Cardiac muscle cell (in vitro differentiated cells and primary cell): ENCODE measurements around the gene JAML. TPM values are rescaled to one million over a fixed set of nuclear protein-coding genes. Genes with fewer than 3 reads are reported as not detected.

ENCODE experiments used
- DNase-seq, 2 donors: peaks; one replicate each; pipeline versions ENCODE4 v3.0.0 to v3.0.0-alpha.2; 2010 to 2017; ENCODE audit warnings: low read depth in 1 of 2, low spot score in 1 of 2
- H3K27ac ChIP-seq: fragments of 200-600 bp; sonication (generic); 2 replicates; pipeline ENCODE4 v1.5.1; 2016
- H3K27me3 ChIP-seq: fragments of 200-600 bp; sonication (generic); 2 replicates; pipeline ENCODE4 v1.6.0; 2016; ENCODE audit warnings: control low read depth
- H3K36me3 ChIP-seq: fragments of 200-600 bp; sonication (generic); 2 replicates; pipeline ENCODE4 v1.5.1; 2016; ENCODE audit warnings: control low read depth
- H3K4me1 ChIP-seq: fragments of 200-600 bp; sonication (generic); 2 replicates; pipeline ENCODE4 v1.8.1; 2017; ENCODE audit warnings: low read depth, mild to moderate bottlenecking, mixed run types
- H3K4me3 ChIP-seq: fragments of 200-600 bp; sonication (generic); 2 replicates; pipeline ENCODE4 v1.5.1; 2016; ENCODE audit warnings: mild to moderate bottlenecking
- H3K9me3 ChIP-seq: fragments of 200-600 bp; sonication (generic); 2 replicates; pipeline ENCODE4 v1.5.1; 2017; ENCODE audit warnings: low read depth, mild to moderate bottlenecking, control low read depth
- polyA plus RNA-seq: library from polyadenylated mRNA; unstranded; fragments of >200 nt; fragmentation: Nextera tagmentation; extraction: Ambion mirVana; gene quantifications from 2 replicates; pipeline ENCODE4 v1.2.1, GENCODE V29; 2016
- total RNA-seq: library from RNA; depleted of rRNA; stranded (reverse); fragments of >200 nt; gene quantifications from 2 replicates; pipeline ENCODE4 v1.2.3, GENCODE V29; 2016
- TF ChIP-seq, protein P1 (sequence below): IDR thresholded peaks from 2 replicates; pipeline ENCODE4 v1.5.1; 2012; ENCODE audit warnings: low read depth, mild to moderate bottlenecking, low read length

Gene JAML
- total and polyA plus RNA-seq, 2 experiments from 2014 or later, result not detected

DNA sequence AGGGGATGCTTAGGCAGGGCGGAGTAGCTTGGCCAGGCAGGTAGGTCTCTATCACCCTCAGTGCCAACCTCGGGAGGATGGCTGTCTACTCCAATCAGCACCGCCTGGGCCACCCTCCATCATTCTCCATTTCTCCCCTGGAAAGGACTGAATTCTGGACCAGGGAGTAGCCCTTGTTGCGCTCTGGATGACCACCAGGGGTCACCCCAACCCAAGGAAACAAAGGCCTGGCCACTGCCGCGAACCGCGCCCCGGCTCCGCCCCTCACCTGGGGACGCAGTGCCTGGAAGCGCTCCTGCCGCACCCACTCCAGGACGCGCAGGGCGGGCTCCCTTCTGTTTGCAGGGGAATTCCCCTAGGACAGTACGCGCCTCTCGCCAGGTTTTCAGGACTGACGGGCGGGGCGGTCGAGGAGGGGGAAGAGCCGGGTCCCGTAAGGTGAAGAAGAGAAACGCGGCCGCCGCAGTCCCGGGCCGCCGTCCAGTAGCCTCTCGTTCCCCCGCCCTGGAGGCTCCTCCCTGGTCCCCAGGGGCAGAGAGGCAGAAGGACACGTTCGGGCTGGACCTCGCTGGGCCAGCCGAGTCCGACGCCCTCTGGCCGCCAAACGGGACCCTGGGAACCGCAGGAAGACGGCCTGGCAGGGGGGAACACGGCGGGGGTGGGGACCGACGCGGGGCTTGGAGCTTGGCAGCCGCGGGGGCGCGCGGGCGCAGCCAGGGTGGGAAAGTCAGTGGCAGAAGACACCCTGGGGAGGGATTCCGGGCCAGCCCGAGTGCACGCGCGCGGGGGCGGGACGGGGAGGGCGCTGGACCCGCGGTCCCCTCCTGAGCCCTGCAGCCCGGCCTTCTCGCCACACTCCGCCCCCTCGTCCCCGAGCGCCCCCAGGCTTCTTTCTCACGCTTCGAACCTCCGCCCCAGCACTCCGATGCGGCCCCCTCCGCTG, 79.3 kb downstream of the JAML start:
- H3K4me1 ChIP-seq, result no peaks in the 10 kb centered on the region
- TF ChIP-seq, protein P1, sequence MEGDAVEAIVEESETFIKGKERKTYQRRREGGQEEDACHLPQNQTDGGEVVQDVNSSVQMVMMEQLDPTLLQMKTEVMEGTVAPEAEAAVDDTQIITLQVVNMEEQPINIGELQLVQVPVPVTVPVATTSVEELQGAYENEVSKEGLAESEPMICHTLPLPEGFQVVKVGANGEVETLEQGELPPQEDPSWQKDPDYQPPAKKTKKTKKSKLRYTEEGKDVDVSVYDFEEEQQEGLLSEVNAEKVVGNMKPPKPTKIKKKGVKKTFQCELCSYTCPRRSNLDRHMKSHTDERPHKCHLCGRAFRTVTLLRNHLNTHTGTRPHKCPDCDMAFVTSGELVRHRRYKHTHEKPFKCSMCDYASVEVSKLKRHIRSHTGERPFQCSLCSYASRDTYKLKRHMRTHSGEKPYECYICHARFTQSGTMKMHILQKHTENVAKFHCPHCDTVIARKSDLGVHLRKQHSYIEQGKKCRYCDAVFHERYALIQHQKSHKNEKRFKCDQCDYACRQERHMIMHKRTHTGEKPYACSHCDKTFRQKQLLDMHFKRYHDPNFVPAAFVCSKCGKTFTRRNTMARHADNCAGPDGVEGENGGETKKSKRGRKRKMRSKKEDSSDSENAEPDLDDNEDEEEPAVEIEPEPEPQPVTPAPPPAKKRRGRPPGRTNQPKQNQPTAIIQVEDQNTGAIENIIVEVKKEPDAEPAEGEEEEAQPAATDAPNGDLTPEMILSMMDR, result peak; percentile 82
- peaks cover 85% of the 10 kb centered on the region for H3K27me3 ChIP-seq
- DNase-seq, result peak; percentile 72 to 89
- no peaks in the 10 kb centered on the region for H3K36me3 ChIP-seq
- H3K4me3 ChIP-seq, result peak overlapping the region; percentile 46
- H3K9me3 ChIP-seq, result no peaks in the 10 kb centered on the region
- no peak overlapping the region for H3K27ac ChIP-seq

DNA sequence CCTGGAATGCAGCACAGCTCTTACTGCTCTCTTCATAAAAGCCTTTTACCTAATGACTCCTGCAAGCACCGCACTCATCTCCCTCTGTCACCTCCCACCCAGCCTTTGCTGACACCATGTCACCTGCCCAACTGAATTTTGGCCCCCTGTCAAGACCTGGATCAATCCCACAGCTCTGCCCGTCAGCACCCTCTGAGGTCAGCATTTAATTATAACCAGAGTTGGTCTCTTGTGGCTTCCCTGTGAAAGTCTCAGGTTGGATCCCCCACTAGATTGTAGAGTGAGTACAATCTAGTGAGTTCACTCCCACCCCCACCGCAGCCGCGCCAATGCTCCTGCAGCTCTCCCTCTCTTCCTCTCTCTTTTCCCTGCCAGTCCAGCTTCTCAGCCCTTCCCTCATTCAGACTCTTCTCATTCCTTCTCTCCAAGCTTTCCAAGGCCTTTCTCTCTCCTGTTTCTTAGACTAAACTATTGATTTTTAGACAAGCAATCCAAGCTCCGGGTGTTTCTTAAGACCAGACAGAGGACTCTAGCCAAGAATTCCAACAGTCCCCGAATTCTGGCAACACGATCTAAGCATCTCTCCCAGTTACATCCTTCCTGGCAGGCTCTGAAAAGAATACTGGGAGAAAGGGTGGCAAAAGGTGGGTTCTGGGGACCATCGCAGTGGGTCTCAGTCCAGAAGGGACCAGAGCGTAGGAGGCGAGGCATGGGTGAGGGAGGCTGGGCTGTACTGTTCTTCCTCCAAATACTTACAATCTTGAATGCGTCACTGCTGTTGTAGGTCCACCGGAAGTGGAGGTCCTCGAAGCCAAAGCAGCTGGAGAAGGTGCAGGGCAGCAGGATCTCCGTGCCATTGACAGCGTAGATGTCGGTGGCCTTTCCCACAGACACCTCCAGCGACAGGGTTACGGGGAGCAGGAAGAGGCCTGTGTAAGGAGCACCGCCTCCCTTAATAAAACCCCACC, 80.2 kb downstream of the JAML start:
- TF ChIP-seq, protein P1, result no peak
- no peaks in the 10 kb centered on the region for H3K9me3 ChIP-seq
- H3K27me3 ChIP-seq, result peaks cover 80% of the 10 kb centered on the region
- H3K4me3 ChIP-seq, result no peak overlapping the region
- no peaks in the 10 kb centered on the region for H3K36me3 ChIP-seq
- no peak overlapping the region for H3K27ac ChIP-seq
- H3K4me1 ChIP-seq, result no peaks in the 10 kb centered on the region
- DNase-seq, result no peak

Other genes starting within 250 kb of the JAML start
- not detected in 2 replicates for gene IL10RA, start 238.6 kb downstream of the JAML start, total RNA-seq
- not detected in 2 replicates for gene IL10RA, start 238.6 kb downstream of the JAML start, polyA plus RNA-seq
- not detected in 2 replicates for gene TMPRSS4, start 147.9 kb downstream of the JAML start, total RNA-seq
- not detected in 2 replicates for gene TMPRSS4, start 147.9 kb downstream of the JAML start, polyA plus RNA-seq
- gene SMIM35, start 138.0 kb downstream of the JAML start, total RNA-seq, result not detected in 2 replicates
- gene SMIM35, start 138.0 kb downstream of the JAML start, polyA plus RNA-seq, result not detected in 2 replicates
- gene SCN4B, start 72.2 kb downstream of the JAML start, total RNA-seq, result 0.11 and 0.21 TPM in 2 replicates
- 0.39 TPM in 1 of 2 replicates, not detected in the other for gene SCN4B, start 72.2 kb downstream of the JAML start, polyA plus RNA-seq
- 1.5 and 2.5 TPM in 2 replicates for gene SCN2B, start 48.4 kb downstream of the JAML start, total RNA-seq
- 0.87 and 2.2 TPM in 2 replicates for gene SCN2B, start 48.4 kb downstream of the JAML start, polyA plus RNA-seq
- gene MPZL3, start 27.4 kb upstream of the JAML start, total RNA-seq, result 0.12 and 0.49 TPM in 2 replicates
- gene MPZL3, start 27.4 kb upstream of the JAML start, polyA plus RNA-seq, result 0.07 TPM in 1 of 2 replicates, not detected in the other
- gene MPZL2, start 39.3 kb upstream of the JAML start, total RNA-seq, result 0.39 TPM in 1 of 2 replicates, not detected in the other
- 0.13 TPM in 1 of 2 replicates, not detected in the other for gene MPZL2, start 39.3 kb upstream of the JAML start, polyA plus RNA-seq
- not detected in 2 replicates for gene CD3E, start 79.7 kb upstream of the JAML start, total RNA-seq
- gene CD3E, start 79.7 kb upstream of the JAML start, polyA plus RNA-seq, result not detected in 2 replicates
- gene CD3D, start 117.7 kb upstream of the JAML start, total RNA-seq, result not detected in 2 replicates
- gene CD3D, start 117.7 kb upstream of the JAML start, polyA plus RNA-seq, result not detected in 2 replicates
- gene CD3G, start 119.3 kb upstream of the JAML start, total RNA-seq, result not detected in 2 replicates
- gene CD3G, start 119.3 kb upstream of the JAML start, polyA plus RNA-seq, result not detected in 2 replicates
- 23.6 and 25.9 TPM in 2 replicates for gene UBE4A, start 134.6 kb upstream of the JAML start, total RNA-seq
- 17.4 and 26.6 TPM in 2 replicates for gene UBE4A, start 134.6 kb upstream of the JAML start, polyA plus RNA-seq
- 65.3 and 90.5 TPM in 2 replicates for gene ATP5MG, start 176.6 kb upstream of the JAML start, total RNA-seq
- gene ATP5MG, start 176.6 kb upstream of the JAML start, polyA plus RNA-seq, result 734 and 884 TPM in 2 replicates
- gene KMT2A, start 211.5 kb upstream of the JAML start, total RNA-seq, result 23.4 and 48.2 TPM in 2 replicates
- gene KMT2A, start 211.5 kb upstream of the JAML start, polyA plus RNA-seq, result 28.0 and 31.6 TPM in 2 replicates